Suprapubic skin (tissue), 4 donors: ENCODE measurements around the gene TP53AIP1. TPM values are rescaled to one million over a fixed set of nuclear protein-coding genes. Genes with fewer than 3 reads are reported as not detected.

ENCODE experiments used
- DNase-seq, 2 donors: peaks; one replicate each; pipeline ENCODE4 v3.0.0-alpha.2; 2019; ENCODE audit warnings: low spot score in 2 of 2
- H3K27ac ChIP-seq: fragments of 200-600 bp; sonication (generic); one replicate; pipeline ENCODE4 v1.5.1; 2019
- H3K27me3 ChIP-seq: fragments of 200-600 bp; sonication (generic); one replicate; pipeline ENCODE4 v1.5.1; 2019
- H3K36me3 ChIP-seq: fragments of 200-600 bp; sonication (generic); one replicate; pipeline ENCODE4 v1.5.1; 2019
- H3K4me1 ChIP-seq: fragments of 200-600 bp; sonication (generic); one replicate; pipeline ENCODE4 v1.5.1; 2019
- H3K4me3 ChIP-seq: fragments of 200-600 bp; sonication (generic); one replicate; pipeline ENCODE4 v1.5.1; 2019; ENCODE audit warnings: mild to moderate bottlenecking
- H3K9me3 ChIP-seq: fragments of 200-600 bp; sonication (generic); one replicate; pipeline ENCODE4 v1.5.1; 2019
- CTCF ChIP-seq, 2 donors: fragments of 200-600 bp in 1 of 2; fragments of 450-650 bp in 1 of 2; sonication (generic) in 1 of 2; IDR thresholded peaks; one replicate each; pipeline ENCODE4 v1.5.1; 2016 to 2019; ENCODE audit warnings: antibody characterized with exemption in 2 of 2, mild to moderate bottlenecking in 1 of 2, moderate library complexity in 1 of 2
- EP300 ChIP-seq: sonication (generic); formaldehyde crosslinking; IDR thresholded peaks from one replicate; pipeline ENCODE4 v1.6.1; 2017; ENCODE audit warnings: antibody characterized with exemption
- POLR2A ChIP-seq, 2 donors: fragments of 450-650 bp; IDR thresholded peaks; one replicate each; pipeline ENCODE4 v1.6.1; 2017; ENCODE audit warnings: antibody characterized with exemption in 2 of 2, mild to moderate bottlenecking in 2 of 2, moderate library complexity in 2 of 2
- POLR2AphosphoS5 ChIP-seq, 3 donors: sonication (generic); formaldehyde crosslinking; IDR thresholded peaks; one replicate each; pipeline ENCODE4 v1.6.1; 2017; ENCODE audit warnings: antibody characterized with exemption in 3 of 3
- WGBS: methylation state at CpG from one replicate; pipeline ENCODE4 v1.1.5; 2018; 5-methylcytosine and 5-hydroxymethylcytosine counted together
- total RNA-seq, 4 donors: library from RNA; depleted of rRNA; stranded (reverse); fragments of >200 nt; gene quantifications; one replicate each; pipeline ENCODE4 v1.1.0, GENCODE V29; 2016

The TP53AIP1 gene
- total RNA-seq, 4 donors from 2014 or later = 19.2 to 32.9 (median 21.0) TPM

- no peaks in the 10 kb centered on the region for H3K9me3 ChIP-seq
- WGBS = 47% methylated on average over 3 of the region's 3 CpGs
Measured at GRCh38 chr11:128955636-128956035, 13.0 kb upstream of the TP53AIP1 start.

GRCh38 chr11:128953151-128953550 is 10.5 kb upstream of the TP53AIP1 start:
- Histone ChIP-seq H3K9me3 (no peaks in the 10 kb centered on the region), H3K27me3 (no peaks in the 10 kb centered on the region), H3K36me3 (no peaks in the 10 kb centered on the region), H3K4me3 (no peak overlapping the region), H3K27ac (no peak overlapping the region), H3K4me1 (peaks cover 14% of the 10 kb centered on the region)
- 98% methylated on average over 16 of the region's 16 CpGs for WGBS
- DNase-seq = no peak
- TF ChIP-seq EP300 (no peak), POLR2AphosphoS5 (IDR thresholded peaks at IDR 0.05) (no peak), CTCF (IDR thresholded peaks at IDR 0.05) (no peak), POLR2A (IDR thresholded peaks at IDR 0.05) (no peak)

More at GRCh38 chr11:128955636-128956035, 13.0 kb upstream of the TP53AIP1 start:
- H3K27ac ChIP-seq = no peak overlapping the region
- H3K27me3 ChIP-seq = no peaks in the 10 kb centered on the region
- TF ChIP-seq CTCF (IDR thresholded peaks at IDR 0.05) (no peak), POLR2A (IDR thresholded peaks at IDR 0.05) (no peak), EP300 (no peak), POLR2AphosphoS5 (IDR thresholded peaks at IDR 0.05) (no peak)
- H3K4me3 ChIP-seq = no peak overlapping the region
- peaks cover 7% of the 10 kb centered on the region for H3K36me3 ChIP-seq
- H3K4me1 ChIP-seq = peaks cover 6% of the 10 kb centered on the region
- DNase-seq = no peak

- no peaks in the 10 kb centered on the region for H3K27me3 ChIP-seq
Measured at GRCh38 chr11:128949791-128950454, 7.3 kb upstream of the TP53AIP1 start.

GRCh38 chr11:128948583-128948982 is 5.9 kb upstream of the TP53AIP1 start:
- H3K9me3 ChIP-seq = no peaks in the 10 kb centered on the region
- TF ChIP-seq POLR2AphosphoS5 (IDR thresholded peaks at IDR 0.05) (no peak), POLR2A (IDR thresholded peaks at IDR 0.05) (no peak), CTCF (IDR thresholded peaks at IDR 0.05) (no peak), EP300 (no peak)
- no peak for DNase-seq
- 65% methylated on average over 3 of the region's 3 CpGs for WGBS
- no peaks in the 10 kb centered on the region for H3K27me3 ChIP-seq
- no peak overlapping the region for H3K27ac ChIP-seq
- no peaks in the 10 kb centered on the region for H3K36me3 ChIP-seq
- no peak overlapping the region for H3K4me3 ChIP-seq
- H3K4me1 ChIP-seq = peaks cover 8% of the 10 kb centered on the region

More at GRCh38 chr11:128949791-128950454, 7.3 kb upstream of the TP53AIP1 start:
- Histone ChIP-seq H3K36me3 (no peaks in the 10 kb centered on the region), H3K4me3 (no peak overlapping the region), H3K9me3 (no peaks in the 10 kb centered on the region), H3K27ac (no peak overlapping the region), H3K4me1 (peaks cover 8% of the 10 kb centered on the region)
- TF ChIP-seq EP300 = no peak
- TF ChIP-seq POLR2A (IDR thresholded peaks at IDR 0.05) = no peak
- no peak for TF ChIP-seq POLR2AphosphoS5 (IDR thresholded peaks at IDR 0.05)
- TF ChIP-seq CTCF (IDR thresholded peaks at IDR 0.05) = no peak
- WGBS = 61% methylated on average over 13 of the region's 13 CpGs
- no peak for DNase-seq

- H3K4me1 ChIP-seq = peaks cover 14% of the 10 kb centered on the region
- TF ChIP-seq POLR2A (IDR thresholded peaks at IDR 0.05) (no peak), POLR2AphosphoS5 (IDR thresholded peaks at IDR 0.05) (no peak), EP300 (no peak), CTCF (IDR thresholded peaks at IDR 0.05) (no peak)
- H3K9me3 ChIP-seq = no peaks in the 10 kb centered on the region
- DNase-seq = no peak
- 85% methylated on average over 2 of the region's 2 CpGs for WGBS
- no peaks in the 10 kb centered on the region for H3K27me3 ChIP-seq
- no peak overlapping the region for H3K27ac ChIP-seq
- no peaks in the 10 kb centered on the region for H3K36me3 ChIP-seq
- no peak overlapping the region for H3K4me3 ChIP-seq
Measured at GRCh38 chr11:128947773-128948172, 5.1 kb upstream of the TP53AIP1 start.
